ENCODE data around the gene CDH13.

The CDH13 gene

DNA sequence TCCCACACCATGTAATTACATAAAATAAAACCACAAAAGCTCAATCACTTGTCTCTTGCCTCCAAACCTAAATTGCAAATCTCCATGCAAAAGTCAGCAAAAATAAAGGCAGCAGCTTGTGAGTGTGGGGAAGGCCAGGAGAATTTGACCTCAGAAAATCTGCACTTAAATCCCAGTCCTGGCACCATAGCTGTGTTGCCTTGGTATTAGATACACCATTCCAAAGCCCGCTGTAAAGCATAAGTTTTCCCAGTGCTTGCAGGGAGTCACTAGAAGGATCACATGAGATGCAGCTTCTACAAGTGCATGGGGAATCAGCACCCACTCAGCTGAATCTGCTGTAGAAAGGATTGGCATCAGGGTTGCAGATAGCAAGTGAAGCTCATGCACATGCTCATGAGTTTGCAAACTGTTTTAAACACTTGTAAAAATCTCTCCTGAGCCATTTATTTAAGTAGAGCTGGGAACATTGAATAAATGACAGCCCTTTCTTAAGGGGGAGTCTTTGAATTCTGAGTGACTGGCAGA, 686.0 kb downstream of the CDH13 start:
- TF ChIP-seq, protein P1, sequence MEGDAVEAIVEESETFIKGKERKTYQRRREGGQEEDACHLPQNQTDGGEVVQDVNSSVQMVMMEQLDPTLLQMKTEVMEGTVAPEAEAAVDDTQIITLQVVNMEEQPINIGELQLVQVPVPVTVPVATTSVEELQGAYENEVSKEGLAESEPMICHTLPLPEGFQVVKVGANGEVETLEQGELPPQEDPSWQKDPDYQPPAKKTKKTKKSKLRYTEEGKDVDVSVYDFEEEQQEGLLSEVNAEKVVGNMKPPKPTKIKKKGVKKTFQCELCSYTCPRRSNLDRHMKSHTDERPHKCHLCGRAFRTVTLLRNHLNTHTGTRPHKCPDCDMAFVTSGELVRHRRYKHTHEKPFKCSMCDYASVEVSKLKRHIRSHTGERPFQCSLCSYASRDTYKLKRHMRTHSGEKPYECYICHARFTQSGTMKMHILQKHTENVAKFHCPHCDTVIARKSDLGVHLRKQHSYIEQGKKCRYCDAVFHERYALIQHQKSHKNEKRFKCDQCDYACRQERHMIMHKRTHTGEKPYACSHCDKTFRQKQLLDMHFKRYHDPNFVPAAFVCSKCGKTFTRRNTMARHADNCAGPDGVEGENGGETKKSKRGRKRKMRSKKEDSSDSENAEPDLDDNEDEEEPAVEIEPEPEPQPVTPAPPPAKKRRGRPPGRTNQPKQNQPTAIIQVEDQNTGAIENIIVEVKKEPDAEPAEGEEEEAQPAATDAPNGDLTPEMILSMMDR (conservative IDR thresholded peaks at IDR 0.05; ENCODE audit: low read length), result no peak
- no peak for DNase-seq (ENCODE audit: low read depth)
- H3K4me3 ChIP-seq (ENCODE audit: low read length), result no peak overlapping the region

DNA sequence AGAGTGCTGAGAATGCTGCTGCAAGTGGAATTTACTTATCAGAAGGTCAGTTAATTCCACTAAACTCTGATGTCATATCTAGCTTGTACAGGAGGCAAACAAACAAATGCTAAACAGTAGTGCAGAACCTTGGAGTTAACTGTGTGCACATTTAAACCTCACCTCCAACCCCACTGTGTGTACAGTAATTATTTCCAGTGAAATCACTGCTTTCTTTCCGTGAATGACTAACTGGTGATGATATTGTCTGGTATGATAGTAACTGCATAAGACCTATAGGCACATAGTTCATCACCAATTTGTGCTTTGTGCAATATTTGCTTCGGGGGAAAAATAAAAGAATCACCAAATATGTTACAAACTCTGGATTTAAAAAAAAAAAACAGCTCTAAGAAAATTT, 688.5 kb downstream of the CDH13 start:
- DNase-seq (ENCODE audit: low read depth), result no peak
- TF ChIP-seq, protein P1 (conservative IDR thresholded peaks at IDR 0.05; ENCODE audit: low read length), result no peak
- H3K4me3 ChIP-seq (ENCODE audit: low read length), result no peak overlapping the region

DNA sequence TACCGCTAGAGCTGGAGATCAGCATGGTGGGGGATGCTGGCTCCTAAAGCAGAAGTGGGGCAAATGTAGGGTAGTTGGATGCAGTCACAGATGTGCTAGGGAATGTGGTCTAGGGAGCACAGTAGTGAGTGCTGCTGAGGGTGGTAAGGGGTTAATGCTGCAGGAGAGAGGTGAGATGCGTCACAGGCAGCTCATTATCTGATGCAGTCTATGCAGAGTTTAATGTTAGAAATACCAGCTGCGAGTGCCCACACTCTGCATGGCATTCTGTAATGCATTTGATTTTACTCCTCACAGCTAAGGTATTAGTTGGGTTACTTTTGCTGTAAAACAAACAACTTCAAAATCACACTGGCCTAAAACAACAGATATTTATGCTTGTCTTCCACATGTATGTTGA, 689.7 kb downstream of the CDH13 start:
- no peak for DNase-seq (ENCODE audit: low read depth)
- TF ChIP-seq, protein P1 (conservative IDR thresholded peaks at IDR 0.05; ENCODE audit: low read length), result no peak
- H3K4me3 ChIP-seq (ENCODE audit: low read length), result no peak overlapping the region

DNA sequence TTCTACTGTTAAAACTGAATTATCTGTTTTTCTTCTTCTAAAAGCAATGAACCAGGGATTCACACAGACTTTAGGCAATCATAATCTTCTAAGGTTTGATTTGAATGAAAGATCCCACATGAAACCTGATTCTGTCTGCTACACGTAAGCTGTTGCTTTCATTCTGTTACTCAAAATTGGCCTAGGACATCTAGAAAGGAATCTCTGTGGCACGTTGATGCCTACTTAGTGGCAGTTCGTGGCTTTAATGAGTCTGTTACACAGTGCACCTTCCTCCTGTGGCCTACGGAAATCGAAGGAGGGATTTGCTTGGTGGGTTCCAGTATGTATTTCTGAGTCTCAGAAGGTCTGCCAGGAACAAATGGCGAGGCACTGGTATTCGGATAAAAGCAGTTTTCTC, 691.6 kb downstream of the CDH13 start:
- DNase-seq (ENCODE audit: low read depth), result no peak
- TF ChIP-seq, protein P1 (conservative IDR thresholded peaks at IDR 0.05; ENCODE audit: low read length), result no peak
- no peak overlapping the region for H3K4me3 ChIP-seq (ENCODE audit: low read length)

DNA sequence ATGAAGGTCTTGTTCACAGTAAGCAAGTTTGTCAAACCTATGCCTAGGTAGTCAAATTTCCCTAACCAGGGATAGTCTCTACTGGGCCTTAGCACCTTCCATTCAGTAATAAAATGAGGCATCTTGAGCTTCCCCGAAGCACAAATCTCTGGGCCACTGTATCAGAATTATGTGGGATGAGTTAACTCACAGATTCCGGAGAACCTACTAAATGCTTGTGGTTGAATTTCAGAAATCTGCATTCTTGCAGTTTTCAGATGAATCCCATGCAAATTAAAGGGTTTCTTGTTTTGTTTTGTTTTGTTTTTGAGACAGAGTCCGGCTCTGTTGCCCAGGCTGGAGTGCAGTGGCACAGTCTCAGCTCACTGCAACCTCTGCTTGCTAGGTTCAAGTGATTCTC, 702.2 kb downstream of the CDH13 start:
- TF ChIP-seq, protein P1 (conservative IDR thresholded peaks at IDR 0.05; ENCODE audit: low read length), result no peak
- H3K4me3 ChIP-seq (ENCODE audit: low read length), result no peak overlapping the region
- peak; percentile 64 for DNase-seq (ENCODE audit: low read depth)

DNA sequence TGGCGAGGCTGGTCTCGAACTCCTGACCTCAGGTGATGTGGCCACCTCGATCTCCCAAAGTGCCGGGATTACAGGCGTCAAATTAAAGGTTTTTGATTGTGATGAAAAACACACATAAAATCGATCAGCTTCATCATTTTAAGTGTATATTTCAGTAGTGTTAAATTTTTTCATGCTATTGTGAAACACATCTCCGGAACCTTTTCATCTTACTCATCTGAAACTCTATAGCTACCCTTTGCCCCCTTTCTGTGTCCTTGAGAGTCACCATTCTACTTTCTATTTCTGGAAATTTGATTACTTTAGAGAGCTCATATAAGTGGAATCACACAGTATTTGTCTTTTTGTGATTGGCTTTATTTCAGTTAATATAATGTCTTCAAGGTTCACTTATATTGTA, 702.7 kb downstream of the CDH13 start:
- no peak overlapping the region for H3K4me3 ChIP-seq (ENCODE audit: low read length)
- TF ChIP-seq, protein P1 (conservative IDR thresholded peaks at IDR 0.05; ENCODE audit: low read length), result no peak
- DNase-seq (ENCODE audit: low read depth), result no peak

DNA sequence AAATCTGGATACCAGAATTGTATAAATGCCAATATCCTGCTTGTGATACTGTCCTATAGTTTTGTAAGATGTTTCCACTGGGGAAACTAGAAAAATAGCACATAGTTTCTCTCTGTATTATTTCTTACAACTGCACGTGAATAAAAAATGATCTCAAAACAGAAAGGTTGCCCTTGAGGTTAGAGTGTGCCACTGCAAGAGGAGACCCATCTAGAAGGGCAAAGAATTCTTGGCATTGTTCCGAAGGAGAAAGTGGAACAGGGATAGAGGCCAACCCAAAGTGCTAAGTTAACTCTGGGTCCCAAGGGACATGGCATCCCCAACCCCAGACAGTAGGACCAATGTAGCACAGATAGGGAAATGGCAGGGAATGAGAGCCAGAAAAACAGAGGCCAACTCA, 703.5 kb downstream of the CDH13 start:
- TF ChIP-seq, protein P1 (conservative IDR thresholded peaks at IDR 0.05; ENCODE audit: low read length), result no peak
- no peak overlapping the region for H3K4me3 ChIP-seq (ENCODE audit: low read length)

More for the DNA sequence above, 703.5 kb downstream of the CDH13 start:
- no peak for DNase-seq (ENCODE audit: low read depth)
